ENCODE results near the gene C1D.
"Not testable (repeated sequence)": the region's sequence is repeated elsewhere in the genome, so short reads cannot be mapped to it uniquely, and the experiment has no call there.

The C1D gene

DNA sequence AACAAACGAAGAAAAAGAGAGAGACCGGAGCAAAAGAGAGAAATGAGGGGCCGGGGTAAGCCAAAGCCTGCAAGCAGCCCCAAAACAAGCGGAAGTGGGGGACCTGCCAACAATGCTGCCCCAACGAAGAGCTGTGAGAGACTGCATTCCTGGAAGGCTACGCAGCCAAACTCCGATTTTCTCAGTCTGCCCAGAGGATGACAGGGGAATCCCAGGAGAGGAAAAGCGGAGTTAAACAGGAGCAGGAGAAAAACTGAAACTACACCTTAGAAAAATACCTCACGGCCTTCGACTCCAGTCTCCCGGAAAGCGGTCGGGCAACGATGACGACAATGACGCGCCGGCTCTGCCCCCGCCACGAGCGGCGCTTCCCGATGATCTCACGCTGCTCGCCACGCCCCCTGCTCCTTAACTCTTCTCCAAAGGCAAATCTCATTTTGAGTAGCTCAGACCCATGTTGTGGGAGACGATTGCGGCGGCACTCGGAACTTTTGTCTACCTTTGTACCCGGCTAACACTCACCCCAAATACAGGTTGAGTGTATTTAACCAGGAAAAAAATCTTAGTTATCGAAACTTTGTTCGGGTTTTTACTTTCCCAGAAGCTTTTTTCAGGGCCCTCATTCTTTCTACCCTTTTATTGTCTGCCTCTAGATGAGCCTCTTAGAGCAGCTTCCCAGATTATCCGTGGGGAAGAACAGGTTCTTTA lies at the start of gene C1D:
C1D (minus strand) TSS at position 325 of the 708 bp plus-strand sequence. CDS start 15,694 bp downstream, outside the sequence.
- FAIRE-seq: peak; percentile 97

DNA sequence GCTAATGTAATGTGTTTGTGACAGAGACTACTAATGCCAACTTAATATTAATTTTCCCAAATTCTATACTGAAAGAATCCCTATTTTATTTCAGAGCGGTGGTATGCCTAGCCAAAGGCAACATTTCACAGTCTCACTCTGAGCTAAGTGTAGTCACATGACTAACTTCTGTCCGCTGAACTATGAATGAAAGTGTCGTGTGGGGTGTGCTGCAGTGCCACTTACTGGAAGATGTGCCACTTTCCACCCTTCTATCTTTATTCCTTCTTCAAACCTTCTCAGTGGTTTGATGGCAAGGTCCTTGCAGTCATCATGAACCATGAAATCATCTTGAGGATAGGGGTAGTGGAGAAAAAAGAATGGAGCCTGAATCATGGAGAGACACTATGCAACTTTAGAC lies 47.3 kb upstream of the C1D start:
- DNase-seq (ENCODE audit: insufficient read length, low spot score) (no peak), FAIRE-seq (no peak)

More for the DNA sequence above, at the start of gene C1D:
- DNase-seq (ENCODE audit: insufficient read length, low spot score): peak; percentile 53

- FAIRE-seq (no peak), DNase-seq (ENCODE audit: insufficient read length, low spot score) (no peak)
Observed at GRCh38 chr2:68108120-68108519, 45.3 kb upstream of the C1D start.

DNA sequence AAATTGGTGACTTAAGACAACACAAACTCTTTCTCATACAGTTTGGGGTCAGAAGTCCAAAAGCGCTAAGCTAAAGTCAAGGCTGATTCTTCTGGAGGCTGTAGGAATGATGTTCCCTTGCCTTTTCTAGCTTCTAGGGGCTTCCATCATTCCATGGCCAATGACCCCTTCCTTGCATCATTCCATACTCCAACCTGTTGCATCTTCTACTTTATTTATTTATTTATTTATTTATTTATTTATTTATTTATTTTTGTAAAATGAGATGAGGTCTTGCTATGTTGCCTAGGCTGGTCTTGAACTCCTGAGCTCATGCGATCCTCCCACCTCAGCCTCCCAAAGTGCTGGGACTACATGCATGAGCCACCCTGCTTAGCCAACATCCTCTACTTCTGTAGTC lies 44.7 kb upstream of the C1D start:
- FAIRE-seq (no peak), DNase-seq (ENCODE audit: insufficient read length, low spot score) (no peak)

DNA sequence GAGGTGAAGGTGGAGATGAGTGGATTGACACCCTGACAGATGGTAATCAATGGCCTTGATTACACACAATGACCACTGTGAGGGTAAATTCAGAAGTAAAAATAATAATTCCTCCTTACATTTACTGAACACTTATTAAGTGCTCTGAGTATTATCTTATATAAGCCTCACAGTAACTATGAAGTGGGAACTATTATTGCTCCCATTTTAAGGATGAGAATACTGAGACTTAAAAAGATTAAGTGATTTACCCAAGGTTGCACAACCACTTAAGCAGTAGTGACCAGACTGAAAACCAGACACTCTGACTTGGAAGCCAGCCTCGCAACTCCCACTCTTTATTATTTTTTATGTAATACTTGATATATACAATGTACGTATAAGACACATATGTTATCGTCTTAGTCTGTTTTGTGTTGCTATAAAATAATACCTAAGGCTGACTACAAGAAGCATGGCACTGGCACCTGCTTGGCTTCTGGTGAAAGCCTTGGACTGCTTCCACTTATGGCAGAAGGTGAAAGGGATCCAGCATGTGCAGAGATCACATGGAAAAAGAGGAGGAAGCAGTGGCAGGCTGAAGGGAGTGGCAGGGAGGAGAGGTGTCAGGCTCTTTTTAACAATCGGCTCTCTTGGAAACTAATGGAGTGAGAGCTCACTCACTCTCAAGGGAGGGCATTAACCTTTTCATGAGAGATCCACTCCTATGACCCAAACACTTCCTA lies 41.5 kb upstream of the C1D start:
- FAIRE-seq (no peak), DNase-seq (ENCODE audit: insufficient read length, low spot score) (no peak)

GRCh38 chr2:68103709-68104055 lies 40.9 kb upstream of the C1D start:
- DNase-seq (ENCODE audit: insufficient read length, low spot score) (no peak), FAIRE-seq (no peak)

DNA sequence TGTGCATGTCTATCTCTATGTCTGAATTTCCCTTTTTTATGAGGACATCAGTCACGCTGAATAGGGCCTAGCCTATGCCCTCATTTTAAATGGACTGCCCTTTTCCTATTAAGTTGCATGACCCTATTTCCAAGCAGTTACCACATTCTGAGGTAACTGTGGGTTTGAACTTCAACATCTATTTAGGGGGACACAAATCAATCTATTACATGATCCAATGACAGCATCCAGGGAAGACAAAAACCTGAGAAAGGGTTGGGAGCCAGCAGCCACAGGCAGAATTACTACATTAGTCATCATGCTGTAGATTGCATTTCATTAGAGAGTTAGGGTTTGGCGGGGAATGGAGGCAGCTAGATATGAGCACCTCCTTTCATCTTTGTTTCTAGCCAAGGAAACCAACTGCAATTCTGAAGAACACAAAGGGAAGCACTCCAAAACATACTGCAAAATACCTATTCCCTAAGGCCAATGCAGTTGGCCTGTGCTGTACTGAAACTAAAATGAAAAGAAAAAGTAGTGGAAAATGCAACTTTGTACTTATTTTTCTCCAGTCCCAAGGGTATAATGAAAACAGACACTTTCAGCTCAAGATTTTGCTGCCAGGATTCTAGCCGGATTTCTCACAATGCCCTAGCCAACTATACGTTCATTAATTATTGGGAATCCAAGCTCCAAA lies 40.4 kb upstream of the C1D start:
- DNase-seq (ENCODE audit: insufficient read length, low spot score): no peak
- FAIRE-seq: no peak

DNA sequence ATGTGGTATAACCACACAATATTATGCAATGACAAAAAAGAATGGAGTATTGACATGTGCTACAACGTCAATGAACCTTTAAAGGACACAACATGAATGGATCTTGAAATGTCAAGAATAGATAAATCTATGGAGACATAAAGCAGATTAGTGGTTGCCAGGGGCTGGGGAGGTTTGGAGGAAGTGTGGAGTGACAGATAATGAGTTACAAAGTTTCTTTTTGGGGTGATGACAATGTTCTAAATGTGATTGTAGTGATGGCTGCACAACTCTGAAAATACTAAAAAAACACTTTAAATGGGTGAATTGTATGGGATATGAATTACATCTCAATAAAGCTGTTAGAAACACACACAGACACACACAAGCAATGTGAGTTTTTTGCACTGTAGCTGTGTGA lies 37.4 kb upstream of the C1D start:
- no peak for DNase-seq (ENCODE audit: insufficient read length, low spot score)
- FAIRE-seq: no peak

- DNase-seq (ENCODE audit: insufficient read length, low spot score): no peak
- peak; percentile 52 for FAIRE-seq
Observed at GRCh38 chr2:68099260-68099659, 36.5 kb upstream of the C1D start.

DNA sequence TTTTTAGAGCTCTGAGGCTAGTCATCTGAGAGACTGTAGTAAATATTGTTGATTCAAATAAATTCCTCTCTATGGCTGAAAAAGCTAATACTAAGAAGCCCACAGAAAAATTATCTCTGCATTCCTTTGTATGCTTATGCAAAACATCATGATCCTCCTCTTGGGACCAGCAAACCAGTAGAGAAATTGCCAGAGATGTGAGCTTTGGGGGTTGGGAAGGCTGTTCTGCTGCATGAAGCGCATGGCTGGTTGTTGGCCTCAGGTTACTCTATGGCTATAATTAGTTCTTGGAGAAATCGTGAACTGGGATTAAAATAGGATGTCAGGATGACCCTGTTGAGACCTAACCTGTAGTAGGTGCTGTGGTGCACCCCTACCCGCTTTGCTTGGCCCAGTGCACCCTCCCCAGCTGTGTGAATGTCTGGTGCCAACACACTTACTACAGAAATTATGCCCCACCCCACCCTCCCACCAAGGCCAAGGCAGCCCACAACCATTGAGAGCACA lies 35.5 kb upstream of the C1D start:
- FAIRE-seq (no peak), DNase-seq (ENCODE audit: insufficient read length, low spot score) (no peak)

- FAIRE-seq (no peak), DNase-seq (ENCODE audit: insufficient read length, low spot score) (no peak)
Observed at GRCh38 chr2:68094111-68094510, 31.3 kb upstream of the C1D start.

DNA sequence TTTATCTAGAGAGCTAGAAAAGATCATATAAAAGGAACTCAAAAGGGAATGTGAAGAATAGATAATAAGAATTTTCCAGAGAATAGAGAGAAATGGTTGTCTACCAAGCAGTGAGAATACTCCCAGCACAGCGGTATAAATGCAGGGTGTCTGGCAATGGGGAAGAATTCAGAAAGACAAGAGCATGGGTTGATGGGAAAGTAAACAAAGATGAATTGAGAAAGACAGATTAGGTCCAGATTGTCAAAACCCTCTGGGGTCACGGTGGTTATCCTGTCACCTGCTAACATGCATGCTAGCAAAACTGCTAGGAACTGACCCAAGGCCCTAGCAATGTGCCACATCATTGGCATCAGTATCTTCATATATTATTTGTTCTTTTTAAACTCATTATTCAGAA lies 30.8 kb upstream of the C1D start:
- DNase-seq (ENCODE audit: insufficient read length, low spot score) (no peak), FAIRE-seq (no peak)

DNA sequence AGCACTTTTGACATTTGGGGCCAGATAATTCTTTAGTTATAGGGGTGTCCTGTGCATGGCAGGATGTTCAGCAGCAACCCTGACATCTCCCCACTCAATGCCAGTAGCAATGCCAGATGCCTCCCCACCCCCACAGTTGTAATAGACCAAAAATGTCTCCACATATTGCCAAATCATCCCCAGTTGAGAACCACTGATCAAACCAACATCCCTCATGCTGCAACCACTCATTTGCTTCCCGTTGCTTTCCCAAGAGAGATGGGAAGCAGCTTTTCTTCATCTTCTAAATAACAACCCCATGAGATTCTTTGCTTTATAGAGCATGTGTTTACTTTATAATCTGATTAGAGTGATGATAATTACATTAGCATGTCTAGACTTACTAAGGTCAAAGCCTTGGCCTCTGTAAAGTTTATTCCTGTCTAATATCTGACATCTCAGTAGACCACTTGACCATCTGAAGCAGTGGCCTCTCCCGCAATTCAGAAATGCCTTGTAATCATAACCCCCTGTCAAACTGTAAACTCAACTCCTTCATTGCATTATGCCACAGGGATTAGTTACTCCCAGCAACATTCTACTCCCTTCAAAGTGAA lies 28.7 kb upstream of the C1D start:
- DNase-seq (ENCODE audit: insufficient read length, low spot score): no peak

GRCh38 chr2:68089961-68090360 lies 27.2 kb upstream of the C1D start:
- no peak for FAIRE-seq
- DNase-seq (ENCODE audit: insufficient read length, low spot score): no peak

More for the DNA sequence above, 28.7 kb upstream of the C1D start:
- FAIRE-seq: no peak

GRCh38 chr2:68088940-68089339 lies 26.1 kb upstream of the C1D start:
- FAIRE-seq (no peak), DNase-seq (ENCODE audit: insufficient read length, low spot score) (no peak)

- FAIRE-seq (no peak), DNase-seq (ENCODE audit: insufficient read length, low spot score) (no peak)
Observed at GRCh38 chr2:68086166-68086565, 23.4 kb upstream of the C1D start.

DNA sequence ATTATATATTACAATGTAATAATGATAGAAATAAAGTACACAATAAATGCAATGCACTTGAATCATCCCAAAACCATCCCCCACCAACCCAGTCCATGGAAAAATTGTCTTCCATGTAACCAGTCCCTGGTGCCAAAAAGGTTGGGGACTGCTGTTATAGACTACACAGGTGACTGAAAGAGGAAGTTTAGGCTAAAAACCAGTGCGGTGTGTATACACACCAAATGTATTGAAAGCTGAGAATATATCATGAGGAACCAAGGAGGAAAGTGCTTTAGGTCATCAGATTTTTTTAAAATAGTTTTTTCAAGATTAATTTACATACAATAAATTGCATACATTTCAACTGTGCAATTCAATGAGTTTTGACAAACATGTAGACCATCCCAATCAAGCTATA lies 20.5 kb upstream of the C1D start:
- FAIRE-seq: peak; percentile 47
- no peak for DNase-seq (ENCODE audit: insufficient read length, low spot score)

- no peak for FAIRE-seq
- no peak for DNase-seq (ENCODE audit: insufficient read length, low spot score)
Observed at GRCh38 chr2:68074050-68074449, 11.2 kb upstream of the C1D start.

GRCh38 chr2:68063797-68064646 lies 1.2 kb upstream of the C1D start:
- FAIRE-seq; DNase-seq (ENCODE audit: insufficient read length, low spot score): not testable (repeated sequence)

DNA sequence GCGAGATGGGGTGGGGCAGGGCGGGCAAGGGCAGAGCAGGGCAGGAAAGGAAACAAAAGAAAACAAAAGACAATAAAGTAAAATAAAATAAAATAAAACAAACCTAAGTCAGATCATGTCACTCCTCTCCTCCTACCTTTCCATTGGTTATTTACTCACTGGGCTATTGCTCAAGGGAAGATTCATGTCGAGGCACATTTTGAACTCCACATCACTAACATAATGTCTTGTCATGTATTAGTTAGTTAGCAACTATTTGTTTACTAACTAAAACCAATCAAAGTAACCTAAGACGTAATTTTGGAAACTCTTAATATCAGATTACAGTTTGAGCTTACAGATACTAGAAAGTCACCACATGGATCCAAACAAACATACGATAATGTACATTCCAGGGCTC lies 2.2 kb downstream of the C1D start:
- FAIRE-seq (no peak), DNase-seq (ENCODE audit: insufficient read length, low spot score) (no peak)
